Raji (cell line): ENCODE results near the gene OLFML2B.

Source experiments
- POLR2A ChIP-seq: IDR thresholded peaks from 2 replicates; pipeline ENCODE4 v1.6.1; 2011; ENCODE audit warnings: low read depth, low read length, control low read depth; ENCODE audit not compliant: insufficient read depth

Gene OLFML2B

DNA sequence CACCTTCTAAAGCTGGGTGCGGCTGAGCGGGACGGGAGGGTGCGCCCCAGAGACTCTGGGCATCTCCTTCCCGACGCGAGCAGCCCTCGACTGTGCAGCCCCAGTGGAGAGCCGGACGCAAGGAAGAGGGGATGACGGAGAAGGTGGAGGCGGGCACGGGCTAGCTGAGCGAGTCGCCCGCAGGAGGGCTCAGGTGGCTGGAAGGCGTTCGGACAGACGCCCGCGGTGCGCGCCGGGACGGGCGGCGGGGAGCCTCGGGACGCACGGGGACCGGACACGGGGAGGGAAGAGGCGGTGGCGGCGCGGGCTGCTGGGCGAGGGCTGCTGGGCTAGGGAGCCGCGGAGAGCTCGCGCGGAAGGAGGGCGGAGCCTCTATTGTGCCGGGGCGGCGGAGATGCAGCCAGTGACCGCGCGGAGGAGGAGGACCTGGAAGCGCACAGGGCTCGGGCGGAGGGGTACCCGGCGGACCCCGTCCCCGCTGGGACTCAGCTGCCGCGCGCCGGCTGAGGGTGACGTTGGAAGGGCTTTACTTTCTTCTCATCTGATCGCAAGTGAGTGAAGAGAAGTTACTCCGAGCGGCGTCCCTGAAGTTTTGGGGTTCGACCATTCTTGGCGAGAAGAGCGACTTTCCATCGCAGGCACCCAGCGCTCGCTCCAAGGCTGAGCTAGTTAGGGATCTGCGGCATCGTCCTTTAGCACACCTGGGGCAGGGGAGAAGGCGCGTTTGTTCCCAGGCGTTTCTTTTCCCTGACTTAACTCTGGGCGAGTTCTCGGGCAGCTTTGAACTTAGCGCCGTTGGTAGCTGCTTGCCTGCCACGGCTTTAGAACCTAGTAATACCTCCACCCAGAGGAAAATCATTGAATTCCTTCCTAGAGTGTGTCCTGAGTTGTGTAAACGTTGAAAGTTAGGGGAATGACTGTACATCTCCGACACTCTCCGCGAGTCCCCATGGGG is at the start of gene OLFML2B:
TSS of gene OLFML2B (minus strand) at position 323 of the 955 bp plus-strand sequence. CDS start 439 bp downstream, outside the sequence.
- TF ChIP-seq POLR2A = no peak

DNA sequence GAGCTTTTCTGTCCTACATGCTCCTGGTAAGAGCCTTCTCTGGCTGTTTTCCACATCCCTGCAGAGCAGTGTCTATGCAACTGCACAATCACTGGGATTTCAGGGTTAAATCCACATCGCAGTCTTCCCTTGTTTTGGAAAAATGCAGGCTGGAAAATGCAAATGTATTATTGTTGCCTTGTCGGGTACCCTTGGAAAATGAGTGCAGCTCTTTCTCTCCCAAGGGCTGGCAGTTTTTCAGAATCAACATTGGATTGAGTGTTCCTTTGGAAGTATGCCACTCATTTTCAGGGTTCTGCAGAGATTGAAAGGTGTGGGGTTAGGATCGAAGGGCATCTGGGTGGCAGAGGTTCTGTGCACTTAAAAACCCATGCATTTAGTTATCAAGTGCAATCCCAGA is 49.1 kb upstream of the OLFML2B start:
- no peak for TF ChIP-seq POLR2A

DNA sequence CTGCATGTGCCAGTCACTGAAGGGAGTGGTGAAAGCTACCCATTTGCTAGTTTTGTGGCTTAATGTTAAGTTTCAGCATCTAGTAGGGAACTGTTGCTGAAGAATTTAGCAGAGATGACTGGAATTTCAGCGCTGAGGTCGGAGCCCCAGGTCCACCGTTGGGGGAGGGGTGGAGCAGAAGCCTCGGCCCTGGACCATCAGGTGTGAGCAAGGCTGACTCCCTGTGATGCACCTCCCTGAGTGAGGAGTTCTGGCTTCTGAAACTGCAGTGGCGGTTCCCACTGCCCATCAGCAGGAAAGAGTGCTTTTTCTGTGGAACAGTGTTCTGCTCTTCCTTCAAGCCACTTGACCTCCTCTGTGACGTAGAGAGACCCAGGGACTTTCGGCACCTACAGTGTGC is 47.2 kb upstream of the OLFML2B start:
- TF ChIP-seq POLR2A = no peak

DNA sequence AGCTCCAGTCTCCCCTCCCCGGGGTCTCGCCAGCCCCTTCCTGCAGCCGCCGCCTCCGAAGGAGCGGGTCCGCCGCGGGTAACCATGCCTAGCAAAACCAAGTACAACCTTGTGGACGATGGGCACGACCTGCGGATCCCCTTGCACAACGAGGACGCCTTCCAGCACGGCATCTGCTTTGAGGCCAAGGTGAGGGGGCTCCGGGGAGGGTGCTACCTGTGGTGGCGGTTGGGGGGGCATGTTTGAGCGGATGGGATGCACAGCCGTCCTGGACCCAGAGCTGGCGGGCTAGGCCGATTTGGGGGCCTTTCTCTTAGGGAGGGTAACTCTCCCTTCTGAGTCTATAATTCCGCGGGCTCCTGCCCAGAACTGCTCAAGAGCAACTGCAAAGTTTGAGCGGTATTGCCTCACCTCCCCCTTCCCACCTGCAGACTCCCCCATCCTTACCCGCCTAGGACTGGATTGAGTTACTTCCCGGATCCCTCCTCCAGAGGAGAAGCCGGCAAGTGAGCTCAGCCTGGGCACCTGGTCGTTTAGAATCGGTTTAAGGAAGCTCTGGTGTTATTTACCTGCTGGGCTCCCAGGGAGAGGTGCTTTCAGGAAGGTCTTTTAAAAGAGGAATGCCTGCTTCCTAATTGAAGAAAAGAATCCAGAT is 46.6 kb upstream of the OLFML2B start:
- TF ChIP-seq POLR2A = no peak

DNA sequence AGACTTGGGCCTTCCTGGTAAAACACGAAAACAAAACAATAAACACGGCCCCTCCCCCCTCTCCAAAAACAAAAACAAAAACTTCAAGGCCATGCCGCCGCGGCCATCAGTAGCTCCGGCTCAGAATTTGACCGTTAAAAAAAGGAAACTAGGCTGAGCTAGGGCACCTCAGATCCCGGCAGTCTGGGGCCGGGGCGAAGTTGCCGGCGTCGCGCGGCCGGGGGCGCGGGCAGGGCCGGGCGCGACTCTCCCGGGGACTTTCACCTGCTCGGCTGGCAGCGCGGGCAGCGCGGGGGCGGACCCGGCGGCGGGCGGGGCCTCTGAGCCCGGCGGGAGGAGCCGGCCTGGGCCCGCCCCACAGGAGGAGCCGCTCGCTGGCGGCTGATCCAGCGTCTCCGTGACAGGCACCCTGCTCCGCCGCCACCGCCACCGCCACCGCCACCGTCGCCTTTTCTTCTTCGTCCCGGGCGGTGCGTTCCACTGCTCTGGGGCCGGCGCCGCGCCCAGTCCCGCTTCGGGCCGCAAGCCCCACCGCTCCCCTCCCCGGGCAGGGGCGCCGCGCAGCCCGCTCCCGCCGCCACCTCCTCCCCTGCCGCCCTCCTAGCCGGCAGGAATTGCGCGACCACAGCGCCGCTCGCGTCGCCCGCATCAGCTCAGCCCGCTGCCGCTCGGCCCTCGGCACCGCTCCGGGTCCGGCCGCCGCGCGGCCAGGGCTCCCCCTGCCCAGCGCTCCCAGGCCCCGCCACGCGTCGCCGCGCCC is 45.8 kb upstream of the OLFML2B start, which contains the start of gene NOS1AP:
TSS of gene NOS1AP (plus strand) at position 358 of the 760 bp plus-strand sequence. CDS start 487 bp downstream, outside the sequence.
- TF ChIP-seq POLR2A = no peak

DNA sequence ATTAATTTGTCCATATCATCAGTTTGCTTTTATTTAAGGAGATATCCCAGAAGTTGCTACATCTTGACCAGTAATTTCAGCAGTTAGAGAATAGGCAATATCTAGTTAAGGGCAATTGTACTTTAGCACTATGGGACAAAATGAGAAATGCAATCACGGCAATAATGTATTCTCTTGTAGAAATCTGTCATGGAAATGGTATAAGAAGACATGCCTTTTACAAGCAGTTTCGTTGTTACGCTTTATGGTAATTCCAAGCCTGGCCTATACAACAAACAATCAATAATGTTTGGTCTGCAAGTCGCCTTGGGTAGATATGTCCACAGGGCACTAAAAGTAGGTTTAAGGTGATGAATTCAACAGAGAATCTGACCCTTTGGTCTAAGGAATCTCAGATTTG is 44.6 kb upstream of the OLFML2B start:
- TF ChIP-seq POLR2A = no peak

DNA sequence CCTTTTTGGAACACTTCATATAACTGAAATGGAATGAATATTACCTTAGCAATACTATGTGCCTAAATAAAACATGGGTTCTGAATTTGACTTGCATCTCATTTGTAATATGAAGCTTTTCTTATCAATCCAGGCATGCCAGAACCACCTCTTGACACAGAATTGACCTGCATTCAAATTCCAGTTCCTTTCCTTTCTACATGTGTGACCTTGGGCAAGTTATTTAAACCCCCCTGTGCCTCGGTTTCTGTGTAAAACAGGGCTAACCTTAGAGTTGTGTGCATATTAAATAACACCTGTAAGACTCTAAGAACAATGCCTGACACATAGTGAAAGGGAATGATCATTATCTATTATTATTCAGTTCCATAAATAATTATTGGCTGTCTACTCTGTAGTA is 43.8 kb upstream of the OLFML2B start:
- TF ChIP-seq POLR2A = no peak

DNA sequence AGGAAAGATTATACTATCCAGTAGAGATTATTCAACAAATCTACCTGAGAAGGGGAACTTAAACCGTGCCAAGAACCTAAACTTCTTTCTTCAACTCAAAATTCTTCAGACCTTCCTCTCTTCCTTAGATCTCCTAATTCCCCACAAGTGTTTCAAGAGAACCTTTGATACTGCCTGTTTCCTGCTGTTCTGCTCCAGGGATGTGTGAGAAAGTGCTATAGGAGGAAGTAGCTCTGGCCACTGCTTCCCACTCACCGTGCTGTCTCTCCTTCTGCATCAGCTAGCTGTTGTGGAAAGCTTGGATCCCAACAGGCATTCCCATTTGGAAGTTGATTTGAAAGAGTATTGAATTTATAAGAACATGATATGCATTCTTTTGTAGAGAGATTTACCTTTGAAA is 41.3 kb upstream of the OLFML2B start:
- TF ChIP-seq POLR2A = no peak

DNA sequence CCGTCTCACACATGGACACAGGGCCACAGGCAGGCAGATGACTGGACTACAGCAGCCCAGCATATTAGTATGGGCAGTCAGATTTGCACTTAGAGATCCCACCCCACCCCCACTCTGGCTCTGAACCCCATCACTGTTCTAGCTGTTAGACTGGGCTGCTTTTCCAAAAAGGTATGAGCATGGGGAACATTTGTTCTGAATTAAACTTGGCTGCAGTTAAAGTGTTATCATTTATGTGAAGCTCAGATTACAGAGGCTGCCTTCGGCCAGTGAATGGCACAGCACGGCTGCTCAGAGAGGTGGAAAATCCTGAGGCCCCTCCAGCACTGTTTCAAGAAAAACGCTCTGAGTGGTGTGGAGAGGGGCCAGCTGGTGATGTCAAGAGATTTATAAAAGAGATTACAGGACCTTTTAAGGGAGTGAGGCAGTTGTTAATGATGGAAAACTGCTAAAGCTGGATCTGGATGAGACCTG is 38.9 kb upstream of the OLFML2B start:
- TF ChIP-seq POLR2A = no peak

DNA sequence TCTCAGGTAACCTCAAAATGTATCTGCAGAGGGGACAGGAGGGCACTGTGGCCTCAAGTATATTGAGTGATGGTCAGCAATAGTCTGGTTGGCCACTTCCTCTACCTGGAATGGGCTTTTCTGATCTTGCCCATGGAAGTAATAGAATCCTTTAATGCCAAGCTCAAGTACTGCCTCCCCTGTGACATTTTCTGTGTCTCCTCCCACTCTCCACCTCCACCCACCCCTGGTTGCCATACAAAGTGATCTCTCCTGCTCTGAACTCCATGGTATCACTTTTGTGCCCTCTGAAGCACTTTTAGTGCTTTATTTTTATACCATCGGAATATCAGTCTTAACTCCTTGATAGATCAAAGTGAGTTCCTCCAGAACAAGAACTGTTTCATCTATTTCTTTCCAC is 36.6 kb upstream of the OLFML2B start:
- no peak for TF ChIP-seq POLR2A

DNA sequence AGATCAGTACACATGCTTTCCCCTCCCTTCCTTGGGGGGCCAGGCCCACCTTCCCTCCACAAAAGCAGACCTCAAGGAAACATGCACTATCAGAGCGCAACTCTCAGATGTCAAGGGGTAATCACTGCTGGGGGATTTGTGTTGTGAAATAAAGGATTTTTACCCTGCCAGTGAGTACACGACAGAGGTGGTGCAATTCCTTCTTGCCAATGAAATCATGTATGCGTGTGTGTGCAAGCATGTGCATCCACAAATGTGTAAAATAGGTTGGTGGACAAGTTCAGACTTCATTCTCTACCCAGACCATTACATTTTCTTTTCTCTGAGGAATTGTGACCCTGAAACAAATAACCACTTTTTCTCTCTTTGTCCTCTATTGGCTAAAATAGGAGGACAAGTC is 36.1 kb upstream of the OLFML2B start:
- TF ChIP-seq POLR2A = no peak

DNA sequence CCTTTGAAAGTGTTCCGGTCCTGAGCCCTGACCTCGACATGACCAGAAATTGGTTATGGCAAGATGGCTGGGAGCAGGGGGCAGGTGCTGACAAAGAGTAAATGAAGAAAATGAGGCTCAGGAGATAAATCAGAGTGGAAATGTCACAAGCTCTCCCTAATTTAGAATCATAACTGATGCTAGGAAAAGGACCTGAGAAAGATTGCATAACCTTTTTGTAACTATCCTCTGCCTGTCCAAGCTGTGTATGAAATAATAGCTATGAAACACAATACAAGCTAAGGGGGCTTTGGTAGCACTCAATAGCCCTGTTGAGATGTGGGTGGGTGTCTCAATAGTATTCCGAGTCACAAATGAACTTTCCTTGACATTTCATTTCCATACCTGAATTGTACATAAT is 32.9 kb upstream of the OLFML2B start:
- no peak for TF ChIP-seq POLR2A

DNA sequence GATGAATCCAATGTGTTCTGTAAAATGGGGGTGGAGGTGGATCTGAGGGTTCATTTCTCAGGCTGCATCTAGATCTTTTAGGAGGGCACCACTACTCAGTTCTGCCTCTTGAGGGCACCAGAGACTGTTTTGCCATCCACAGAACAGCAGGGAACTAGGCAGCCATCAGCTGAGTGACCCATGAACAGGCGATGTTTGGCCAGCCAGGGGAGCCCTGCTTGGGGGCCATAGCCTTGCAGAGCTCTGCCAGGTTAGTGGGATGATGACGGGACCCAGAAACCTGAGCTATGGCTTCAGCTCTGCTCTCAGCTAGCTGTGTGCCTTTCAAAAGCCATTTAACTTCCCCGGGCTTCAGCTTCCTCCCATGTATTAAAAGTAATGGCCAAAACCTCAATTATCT is 32.4 kb upstream of the OLFML2B start:
- no peak for TF ChIP-seq POLR2A

DNA sequence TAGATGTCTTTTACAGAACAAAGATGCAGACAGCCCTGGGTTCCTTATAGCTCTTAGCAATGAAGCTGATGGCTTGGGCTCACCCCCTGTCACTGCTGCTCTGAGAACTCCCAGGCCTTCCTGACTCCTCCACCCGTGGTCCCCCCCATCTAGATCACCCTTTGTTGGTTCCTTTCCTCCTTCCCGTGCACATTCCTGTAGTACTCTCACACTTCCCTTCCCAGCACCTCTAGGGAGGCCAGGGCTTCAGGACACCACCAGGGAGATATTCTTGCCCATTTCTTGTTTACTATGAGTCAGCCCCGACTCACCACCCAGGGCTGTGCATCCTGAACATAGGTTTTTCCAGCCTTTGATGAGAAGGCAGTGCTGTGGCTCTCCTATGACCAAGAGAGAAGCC is 31.4 kb upstream of the OLFML2B start:
- no peak for TF ChIP-seq POLR2A

DNA sequence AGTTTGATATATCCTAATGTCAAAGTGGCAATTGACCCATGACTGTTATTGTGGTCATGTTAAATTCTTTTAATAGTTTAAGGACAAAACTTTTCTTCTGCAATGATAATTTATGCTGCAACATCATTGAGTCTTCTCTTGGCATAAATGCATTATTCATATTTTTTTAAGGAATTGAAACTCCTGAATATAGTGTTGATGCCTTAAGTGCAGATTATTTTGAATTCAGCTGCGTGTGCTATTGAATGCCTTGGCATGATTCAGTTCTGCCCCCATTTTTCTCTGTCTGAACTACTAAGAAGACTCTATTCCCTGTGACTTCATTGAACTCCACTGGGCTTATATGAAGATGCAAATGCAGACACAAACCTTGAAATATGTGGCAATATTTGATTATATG is 23.3 kb upstream of the OLFML2B start:
- TF ChIP-seq POLR2A = no peak
